ENCODE data around the gene TPPP. TPM values are rescaled to one million over a fixed set of nuclear protein-coding genes. Genes with fewer than 3 reads are reported as not detected.

Gene TPPP
- total and polyA plus RNA-seq, 8 donors: 6.7 to 14.4 (median 8.6) TPM

GRCh38 chr5:669111-669841, 23.9 kb downstream of the TPPP start:
- Histone ChIP-seq H3K4me3 (no peak overlapping the region), H3K36me3 (peaks cover 0 to 27% of the 10 kb centered on the region in 2 donors), H3K4me1 (peaks cover 22 to 30% of the 10 kb centered on the region in 2 donors), H3K27ac (no peak overlapping the region), H3K9me3 (no peaks in the 10 kb centered on the region), H3K27me3 (peaks cover 0 to 5% of the 10 kb centered on the region in 2 donors)
- DNase-seq: peak in 1 of 4 donors; percentile 78
- peak; percentile 44 to 50 for TF ChIP-seq CTCF (IDR thresholded peaks at IDR 0.05)
- intact Hi-C loops (cut with DNase I): no loop called here
- no peak for ATAC-seq

- DNase-seq: no peak
- Histone ChIP-seq H3K27me3 (peaks cover 0 to 5% of the 10 kb centered on the region in 2 donors), H3K36me3 (peaks cover 0 to 35% of the 10 kb centered on the region in 2 donors), H3K27ac (no peak overlapping the region), H3K9me3 (no peaks in the 10 kb centered on the region), H3K4me3 (no peak overlapping the region), H3K4me1 (peaks cover 18 to 23% of the 10 kb centered on the region in 2 donors)
- intact Hi-C loops (cut with DNase I): no loop called here
- TF ChIP-seq CTCF (IDR thresholded peaks at IDR 0.05): no peak
- no peak for ATAC-seq
Observed at GRCh38 chr5:668283-668995, 24.7 kb downstream of the TPPP start.

- no peaks in the 10 kb centered on the region for H3K27me3 ChIP-seq
- no peaks in the 10 kb centered on the region for H3K9me3 ChIP-seq
- ATAC-seq: no peak
- H3K36me3 ChIP-seq: peaks cover 0 to 47% of the 10 kb centered on the region in 2 donors
- H3K4me3 ChIP-seq: no peak overlapping the region
- intact Hi-C loops (cut with DNase I): no loop called here
- no peak overlapping the region for H3K27ac ChIP-seq
- H3K4me1 ChIP-seq: peaks cover 4 to 8% of the 10 kb centered on the region in 2 donors
- no peak for DNase-seq
- TF ChIP-seq CTCF (IDR thresholded peaks at IDR 0.05): no peak
Observed at GRCh38 chr5:666816-667498, 26.2 kb downstream of the TPPP start.

- Histone ChIP-seq H3K27ac (no peak overlapping the region), H3K27me3 (no peaks in the 10 kb centered on the region), H3K4me3 (no peak overlapping the region), H3K36me3 (peaks cover 0 to 55% of the 10 kb centered on the region in 2 donors), H3K4me1 (no peaks in the 10 kb centered on the region), H3K9me3 (no peaks in the 10 kb centered on the region)
- intact Hi-C loops (cut with DNase I): no loop called here
- ATAC-seq (no peak), DNase-seq (peak in 1 of 4 donors; percentile 77)
- no peak for TF ChIP-seq CTCF (IDR thresholded peaks at IDR 0.05)
Observed at GRCh38 chr5:665956-666711, 27.0 kb downstream of the TPPP start.

Data from left lung (tissue), 10 donors.